OCI-LY7 (cell line): ENCODE data around the gene MID1.

Experiments used
- CTCF ChIP-seq: fragments of 200-600 bp; sonication (generic); conservative IDR thresholded peaks from 2 replicates; pipeline ENCODE4 v1.5.1; 2014; ENCODE audit warnings: mild to moderate bottlenecking, antibody characterized with exemption, low read length, moderate library complexity, mixed read lengths
- EZH2phosphoT487 ChIP-seq: fragments of 200-600 bp; sonication (generic); IDR thresholded peaks from 2 replicates; pipeline ENCODE4 v1.6.1; 2018; ENCODE audit warnings: low read depth, borderline replicate concordance, mild to moderate bottlenecking, mixed run types, antibody characterized with exemption, low read length, moderate library complexity, mixed read lengths

- TF ChIP-seq CTCF (no peak), EZH2phosphoT487 (no peak)
These were observed 2.4 kb downstream of the MID1 start for GRCh38 chrX:10617999-10618351.
